ENCODE data around the gene TTC39A.

Gene TTC39A

DNA sequence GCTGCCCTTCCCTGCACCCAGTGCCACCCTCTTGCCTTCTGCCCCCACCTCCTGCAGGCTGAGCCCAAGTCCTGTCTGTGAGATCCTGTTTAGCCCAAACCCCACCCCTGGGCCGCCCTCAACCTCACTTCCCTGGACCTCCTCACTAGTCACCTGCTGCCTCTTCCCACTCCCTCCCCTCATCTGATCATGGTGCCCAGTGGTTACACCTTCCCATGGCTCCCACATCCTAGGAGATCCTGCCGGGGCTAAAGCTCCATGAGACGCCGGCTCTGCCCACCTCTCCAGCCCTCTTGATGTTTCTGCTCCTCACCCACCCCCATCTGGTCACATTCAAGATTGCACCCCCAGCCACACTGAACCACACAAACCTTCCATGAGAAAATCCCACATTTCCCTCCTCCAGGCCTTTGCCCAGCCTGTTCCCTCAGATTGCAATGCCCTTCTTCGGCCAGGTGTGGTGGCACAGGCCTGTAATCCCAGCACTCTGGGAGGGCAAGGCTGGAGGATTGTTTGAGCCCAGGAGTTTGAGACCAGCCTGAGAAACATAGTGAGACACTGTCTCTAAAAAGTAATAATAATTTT lies 17.0 kb downstream of the TTC39A start:
- DNase-seq (ENCODE audit: low spot score in 2 of 2) (no peak), ATAC-seq (no peak)
- Mint-ChIP-seq H3K4me1 (peaks cover 11% of the 10 kb centered on the region), H3K9me3 (no peaks in the 10 kb centered on the region), H3K36me3 (no peaks in the 10 kb centered on the region), H3K27ac (peak overlapping the region; percentile 32), H3K4me3 (no peak overlapping the region)

DNA sequence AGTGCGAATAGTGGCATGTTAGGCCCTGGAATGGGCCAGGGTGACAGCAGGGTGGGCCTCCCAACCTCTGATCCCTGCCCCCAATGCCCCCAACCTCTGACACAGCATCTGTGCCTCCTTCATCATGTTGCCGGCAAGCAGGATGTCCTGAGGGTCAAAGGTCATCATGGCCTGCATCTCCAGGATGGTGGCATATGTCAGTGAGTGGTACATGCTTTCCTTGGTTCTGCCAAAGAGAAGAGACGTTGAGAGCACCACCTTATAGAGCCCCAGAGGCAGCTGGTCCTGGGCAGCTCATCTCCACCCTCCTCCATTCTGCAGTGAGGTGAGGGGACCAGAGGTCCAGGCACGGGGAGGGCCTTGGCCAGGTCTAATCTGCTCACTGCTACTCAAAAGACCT lies 17.6 kb downstream of the TTC39A start:
- Mint-ChIP-seq H3K4me1 (peaks cover 11% of the 10 kb centered on the region), H3K27ac (peak overlapping the region; percentile 32), H3K9me3 (no peaks in the 10 kb centered on the region), H3K36me3 (no peaks in the 10 kb centered on the region), H3K4me3 (no peak overlapping the region)
- ATAC-seq = no peak
- DNase-seq (ENCODE audit: low spot score in 2 of 2) = no peak

DNA sequence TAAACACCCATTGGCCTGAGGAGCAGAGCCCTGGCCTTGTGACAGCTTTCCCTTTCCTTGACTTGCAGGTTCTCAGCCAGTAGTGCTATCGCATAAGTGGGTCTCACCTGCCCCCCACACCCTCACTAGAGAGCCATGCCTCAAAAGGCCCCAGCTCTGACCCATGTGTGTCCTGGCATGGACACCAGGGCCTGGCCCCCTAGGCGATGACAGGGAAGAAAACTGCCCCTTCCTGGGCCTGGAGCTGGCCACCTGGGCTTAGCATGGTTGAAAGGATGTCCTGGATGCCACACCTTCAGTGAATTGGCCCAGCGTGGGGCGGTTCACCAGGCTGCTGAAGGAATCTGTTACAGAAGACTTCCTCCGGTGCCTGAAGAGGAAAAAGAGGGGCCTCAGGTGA lies 18.5 kb downstream of the TTC39A start:
- Mint-ChIP-seq H3K27ac (no peak overlapping the region), H3K4me1 (peaks cover 11% of the 10 kb centered on the region), H3K36me3 (no peaks in the 10 kb centered on the region), H3K4me3 (no peak overlapping the region), H3K9me3 (no peaks in the 10 kb centered on the region)
- DNase-seq (ENCODE audit: low spot score in 2 of 2) (no peak), ATAC-seq (no peak)

- H3K27ac Mint-ChIP-seq = no peak overlapping the region
- DNase-seq (ENCODE audit: low spot score in 2 of 2) (no peak), ATAC-seq (no peak)
- peaks cover 11% of the 10 kb centered on the region for H3K4me1 Mint-ChIP-seq
- H3K9me3 Mint-ChIP-seq = no peaks in the 10 kb centered on the region
- no peak overlapping the region for H3K4me3 Mint-ChIP-seq
- H3K36me3 Mint-ChIP-seq = no peaks in the 10 kb centered on the region
Observed at GRCh38 chr1:51310871-51311613, 19.3 kb downstream of the TTC39A start.

GRCh38 chr1:51309291-51309690 lies 21.1 kb downstream of the TTC39A start:
- no peaks in the 10 kb centered on the region for H3K36me3 Mint-ChIP-seq
- no peak overlapping the region for H3K4me3 Mint-ChIP-seq
- no peak for DNase-seq (ENCODE audit: low spot score in 2 of 2)
- no peak overlapping the region for H3K27ac Mint-ChIP-seq
- no peak for ATAC-seq
- no peaks in the 10 kb centered on the region for H3K9me3 Mint-ChIP-seq
- peaks cover 10% of the 10 kb centered on the region for H3K4me1 Mint-ChIP-seq

GRCh38 chr1:51308636-51309035 lies 21.7 kb downstream of the TTC39A start:
- Mint-ChIP-seq H3K4me3 (no peak overlapping the region), H3K36me3 (no peaks in the 10 kb centered on the region), H3K9me3 (no peaks in the 10 kb centered on the region), H3K4me1 (peaks cover 9% of the 10 kb centered on the region), H3K27ac (no peak overlapping the region)
- DNase-seq (ENCODE audit: low spot score in 2 of 2) (no peak), ATAC-seq (no peak)

GRCh38 chr1:51306950-51307349 lies 23.4 kb downstream of the TTC39A start:
- no peak for ATAC-seq
- DNase-seq (ENCODE audit: low spot score in 2 of 2) = no peak
- H3K27ac Mint-ChIP-seq = no peak overlapping the region
- H3K4me3 Mint-ChIP-seq = no peak overlapping the region
- H3K9me3 Mint-ChIP-seq = no peaks in the 10 kb centered on the region
- H3K4me1 Mint-ChIP-seq = peaks cover 12% of the 10 kb centered on the region
- no peaks in the 10 kb centered on the region for H3K36me3 Mint-ChIP-seq

DNA sequence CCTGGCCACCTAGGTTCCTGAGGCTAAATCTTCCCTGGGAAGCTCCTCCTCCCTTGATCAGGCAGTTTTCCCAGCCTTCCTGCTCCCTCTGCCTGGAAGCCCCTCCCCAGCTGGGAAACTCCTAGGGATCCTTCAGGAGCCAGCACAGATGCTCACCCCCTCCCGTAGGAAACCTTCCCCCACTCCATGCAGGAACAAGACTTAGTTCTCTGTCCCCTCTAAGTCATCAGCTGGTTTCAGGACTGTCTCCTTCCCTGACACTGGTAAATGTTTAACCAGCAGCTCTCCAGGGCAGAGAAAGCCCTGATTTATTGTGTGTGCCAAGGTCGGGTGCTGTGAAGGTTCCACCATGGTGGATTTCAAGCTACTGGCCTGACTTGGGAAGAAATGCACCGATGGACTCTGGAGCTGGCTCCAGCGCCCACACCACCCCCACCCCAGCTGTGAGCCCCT lies 25.0 kb downstream of the TTC39A start:
- Mint-ChIP-seq H3K36me3 (no peaks in the 10 kb centered on the region), H3K9me3 (no peaks in the 10 kb centered on the region), H3K4me3 (no peak overlapping the region), H3K27ac (no peak overlapping the region), H3K4me1 (peaks cover 24% of the 10 kb centered on the region)
- no peak for ATAC-seq
- DNase-seq (ENCODE audit: low spot score in 2 of 2) = no peak

DNA sequence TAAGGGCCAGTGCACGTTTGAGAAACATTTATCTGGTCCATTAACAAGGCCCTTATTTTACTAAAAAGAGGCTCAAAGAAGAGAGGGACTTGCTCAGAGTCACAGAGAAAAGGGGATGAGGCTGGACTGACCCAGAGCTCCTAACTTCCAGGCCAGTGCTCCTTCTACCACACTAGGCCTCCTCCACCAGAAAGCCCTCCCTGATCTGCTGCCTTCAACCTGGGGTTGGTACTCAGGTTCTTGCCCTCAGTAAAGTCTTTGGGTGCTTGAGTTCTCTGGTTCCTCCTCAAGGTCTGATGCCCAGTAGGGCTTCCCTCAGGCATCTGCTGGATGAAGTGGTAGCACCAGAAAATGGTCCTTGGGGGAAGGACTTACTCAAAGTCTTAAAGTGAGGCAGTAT lies 26.0 kb downstream of the TTC39A start:
- H3K4me1 Mint-ChIP-seq = peaks cover 32% of the 10 kb centered on the region
- no peak for ATAC-seq
- no peak for DNase-seq (ENCODE audit: low spot score in 2 of 2)
- no peaks in the 10 kb centered on the region for H3K36me3 Mint-ChIP-seq
- H3K9me3 Mint-ChIP-seq = no peaks in the 10 kb centered on the region
- no peak overlapping the region for H3K4me3 Mint-ChIP-seq
- H3K27ac Mint-ChIP-seq = peak overlapping the region; percentile 87

DNA sequence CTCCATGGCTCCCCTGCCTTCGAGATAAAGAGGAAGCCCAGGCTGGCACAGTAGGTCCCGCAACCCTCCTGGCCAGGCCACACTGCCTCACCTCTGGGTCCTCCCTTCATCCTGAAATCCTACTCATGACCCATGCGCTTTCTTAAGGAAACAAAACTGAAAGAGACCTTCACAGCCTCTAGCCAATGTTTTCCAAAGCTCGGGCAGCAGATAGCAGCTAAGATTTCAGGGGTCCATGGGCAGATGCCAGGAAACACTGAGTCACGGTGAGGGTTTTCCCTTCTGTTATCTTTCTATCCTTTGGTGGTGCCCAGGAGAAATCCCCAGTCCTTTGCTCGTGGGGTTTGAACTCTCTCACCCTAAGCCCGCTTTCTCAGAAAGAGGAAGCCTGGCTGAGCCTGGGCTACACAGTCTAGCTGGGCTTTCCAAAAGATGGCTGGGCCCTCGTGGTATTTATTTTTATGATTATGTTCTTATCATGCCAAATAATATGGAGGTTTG lies 26.6 kb downstream of the TTC39A start:
- DNase-seq (ENCODE audit: low spot score in 2 of 2) = no peak
- H3K27ac Mint-ChIP-seq = peak overlapping the region; percentile 87
- no peaks in the 10 kb centered on the region for H3K9me3 Mint-ChIP-seq
- ATAC-seq = peak; percentile 46
- no peaks in the 10 kb centered on the region for H3K36me3 Mint-ChIP-seq
- H3K4me1 Mint-ChIP-seq = peaks cover 32% of the 10 kb centered on the region
- no peak overlapping the region for H3K4me3 Mint-ChIP-seq

DNA sequence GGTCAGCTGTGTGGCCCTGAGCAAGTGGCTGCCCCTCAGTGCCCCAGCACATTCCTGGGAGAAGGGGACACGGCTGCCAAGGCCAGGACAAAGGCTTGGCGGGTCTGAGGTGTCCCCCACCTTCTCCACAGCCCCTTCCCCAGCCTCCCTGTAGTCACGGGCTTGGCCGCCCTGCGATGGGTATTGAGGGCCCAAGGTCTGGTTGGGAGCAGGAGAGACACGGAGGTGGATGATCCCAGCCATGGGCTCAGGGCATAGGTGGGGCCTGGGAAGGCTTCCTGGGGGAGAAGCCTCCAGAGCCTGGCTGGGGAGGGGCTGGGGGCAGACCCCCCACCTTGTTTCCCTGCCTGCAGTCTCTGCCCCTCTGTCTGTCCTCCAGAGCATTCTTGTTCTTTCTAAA lies 27.0 kb downstream of the TTC39A start:
- Mint-ChIP-seq H3K4me1 (peaks cover 34% of the 10 kb centered on the region), H3K27ac (peak overlapping the region; percentile 87), H3K36me3 (no peaks in the 10 kb centered on the region), H3K9me3 (no peaks in the 10 kb centered on the region), H3K4me3 (no peak overlapping the region)
- DNase-seq (ENCODE audit: low spot score in 2 of 2) (no peak), ATAC-seq (no peak)

DNA sequence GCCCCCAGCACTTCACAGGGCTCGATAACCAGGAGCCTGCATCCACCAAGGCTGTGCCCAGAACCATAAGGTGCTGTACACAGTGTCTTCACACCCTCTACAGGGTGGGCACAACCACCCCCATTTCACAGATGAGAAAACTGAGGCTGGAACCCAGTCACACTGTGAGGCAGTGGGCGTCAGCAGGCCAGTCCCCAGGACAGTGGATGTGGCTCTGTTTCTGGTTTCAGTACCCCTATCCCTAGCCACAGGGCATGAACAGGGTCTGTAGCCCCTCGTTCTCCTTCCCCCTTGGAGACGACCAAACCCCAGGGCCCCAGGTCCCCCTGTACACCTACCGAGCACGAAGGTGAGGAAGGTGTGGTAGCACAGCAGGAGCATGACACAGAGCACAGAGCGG lies 27.6 kb downstream of the TTC39A start:
- DNase-seq (ENCODE audit: low spot score in 2 of 2) (no peak), ATAC-seq (no peak)
- Mint-ChIP-seq H3K4me1 (peaks cover 40% of the 10 kb centered on the region), H3K9me3 (no peaks in the 10 kb centered on the region), H3K36me3 (peaks cover 2% of the 10 kb centered on the region), H3K4me3 (no peak overlapping the region), H3K27ac (no peak overlapping the region)

- DNase-seq (ENCODE audit: low spot score in 2 of 2) (no peak), ATAC-seq (no peak)
- H3K4me3 Mint-ChIP-seq = no peak overlapping the region
- H3K27ac Mint-ChIP-seq = peak overlapping the region; percentile 69
- H3K36me3 Mint-ChIP-seq = peaks cover 6% of the 10 kb centered on the region
- peaks cover 45% of the 10 kb centered on the region for H3K4me1 Mint-ChIP-seq
- H3K9me3 Mint-ChIP-seq = no peaks in the 10 kb centered on the region
Observed at GRCh38 chr1:51302270-51302669, 28.1 kb downstream of the TTC39A start.

DNA sequence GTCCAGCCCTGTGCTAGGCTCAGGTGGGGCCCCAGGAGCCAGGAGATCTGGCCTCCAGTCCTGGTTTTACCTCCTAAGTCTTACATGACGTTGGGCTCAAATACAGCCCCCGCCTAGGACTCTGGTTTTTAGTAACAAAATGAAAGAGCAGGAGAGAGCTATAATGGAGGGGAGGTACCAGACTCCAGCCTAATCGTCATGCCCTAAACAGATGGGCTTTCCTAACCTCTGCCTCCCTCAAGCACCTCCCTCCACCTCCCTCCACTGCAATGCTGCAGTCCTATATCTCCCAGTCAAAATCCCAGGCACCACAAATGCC lies 28.6 kb downstream of the TTC39A start:
- Mint-ChIP-seq H3K9me3 (no peaks in the 10 kb centered on the region), H3K27ac (peak overlapping the region; percentile 69), H3K4me3 (no peak overlapping the region)

GRCh38 chr1:51301152-51301843 lies 29.1 kb downstream of the TTC39A start:
- H3K27ac Mint-ChIP-seq = no peak overlapping the region
- ATAC-seq (peak; percentile 45), DNase-seq (ENCODE audit: low spot score in 2 of 2) (no peak)
- H3K9me3 Mint-ChIP-seq = no peaks in the 10 kb centered on the region
- H3K4me3 Mint-ChIP-seq = no peak overlapping the region
- peaks cover 55% of the 10 kb centered on the region for H3K4me1 Mint-ChIP-seq
- H3K36me3 Mint-ChIP-seq = peaks cover 7% of the 10 kb centered on the region

More for the DNA sequence above, 28.6 kb downstream of the TTC39A start:
- H3K36me3 Mint-ChIP-seq = peaks cover 7% of the 10 kb centered on the region
- peak; percentile 44 for ATAC-seq
- H3K4me1 Mint-ChIP-seq = peaks cover 49% of the 10 kb centered on the region
- DNase-seq (ENCODE audit: low spot score in 2 of 2) = no peak

All from stimulated activated effector memory CD8-positive, alpha-beta T cell treated with anti-CD3 and anti-CD28 coated beads, Interleukin-12 subunit alpha, Interleukin-12 subunit beta, amount 100 ng/mL, for 72 hours (primary cell).